ENCODE measurements around the gene SLC17A4. TPM values are rescaled to one million over a fixed set of nuclear protein-coding genes. Genes with fewer than 3 reads are reported as not detected.
"Not testable (repeated sequence)": the region's sequence is repeated elsewhere in the genome, so short reads cannot be mapped to it uniquely, and the experiment has no call there.

The SLC17A4 gene
- total RNA-seq, 1 experiment from 2014 or later: not detected

DNA sequence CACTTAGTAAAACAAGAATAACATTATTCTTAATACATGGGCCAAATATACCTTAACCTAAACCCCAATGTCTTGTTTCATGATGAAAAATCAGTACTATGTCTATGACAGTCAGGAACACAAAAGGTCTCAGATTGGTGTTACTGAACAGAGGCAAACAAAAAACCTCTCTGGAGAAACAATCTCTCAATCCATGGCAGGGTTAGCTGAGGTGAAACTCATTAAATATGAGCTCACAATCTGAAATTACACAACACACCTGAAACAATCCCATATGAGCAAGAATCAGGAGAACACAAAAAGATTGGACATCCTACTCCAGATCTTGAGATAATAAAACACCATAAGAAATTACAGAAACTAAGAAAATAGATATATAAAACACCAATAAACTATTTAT is 6.5 kb upstream of the SLC17A4 start:
- Histone ChIP-seq H2AFZ (ENCODE audit: low read length) (no peak overlapping the region), H3K4me2 (ENCODE audit: insufficient read depth, insufficient read length, low read length) (no peak overlapping the region), H2BK20ac (ENCODE audit: low read depth, low read length, poor library complexity, severe bottlenecking) (no peak overlapping the region), H4K5ac (ENCODE audit: insufficient read length, low read depth, low read length) (no peak overlapping the region), H3K14ac (ENCODE audit: insufficient read depth, low read length) (no peak overlapping the region), H3K79me1 (ENCODE audit: insufficient read depth, low read depth, low read length, poor library complexity, severe bottlenecking) (no peaks in the 10 kb centered on the region), H3K18ac (ENCODE audit: insufficient read length, low read depth, low read length) (no peak overlapping the region), H2BK15ac (ENCODE audit: low read depth, low read length) (no peak overlapping the region), H4K91ac (ENCODE audit: insufficient read length, low read depth, low read length) (no peak overlapping the region), H4K20me1 (ENCODE audit: control insufficient read depth, insufficient read depth, insufficient read length) (no peaks in the 10 kb centered on the region), H2AK5ac (ENCODE audit: insufficient read length, low read length) (no peak overlapping the region), H4K8ac (replicated peaks; ENCODE audit: insufficient read length, low read depth, low read length) (no peak overlapping the region), H3K9me3 (ENCODE audit: control insufficient read depth, low read depth, low read length) (no peaks in the 10 kb centered on the region), H3K23me2 (ENCODE audit: insufficient read length, low read depth, low read length, poor library complexity, severe bottlenecking) (no peaks in the 10 kb centered on the region), H3K4me1 (ENCODE audit: insufficient read depth, low read length) (no peaks in the 10 kb centered on the region), H3K4ac (ENCODE audit: low read depth, low read length) (no peak overlapping the region), H2BK120ac (ENCODE audit: low read depth, low read length, poor library complexity, severe bottlenecking) (no peak overlapping the region), H2BK5ac (ENCODE audit: insufficient read length, low read length) (no peak overlapping the region), H3K23ac (ENCODE audit: insufficient read length, low read depth, low read length) (no peak overlapping the region), H3K9ac (ENCODE audit: extremely low read depth, insufficient read length, low read length) (no peak overlapping the region), H3T11ph (ENCODE audit: low read length) (no peak overlapping the region), H3K27ac (ENCODE audit: insufficient read length, low read depth, low read length) (no peak overlapping the region), H2BK12ac (ENCODE audit: insufficient read length, low read depth, low read length) (no peak overlapping the region), H3K56ac (ENCODE audit: insufficient read length, low read depth, low read length) (no peak overlapping the region), H3K79me2 (ENCODE audit: insufficient read depth, low read length) (no peaks in the 10 kb centered on the region), H3K27me3 (ENCODE audit: insufficient read depth, low read length) (no peaks in the 10 kb centered on the region)
- H3K27ac Mint-ChIP-seq: no peak overlapping the region
- H3K4me1 Mint-ChIP-seq: no peaks in the 10 kb centered on the region
- no peak for DNase-seq
- H3K9me3 Mint-ChIP-seq: no peaks in the 10 kb centered on the region
- no peaks in the 10 kb centered on the region for H3K27me3 Mint-ChIP-seq (ENCODE audit: low read depth)
- no peak overlapping the region for H3K4me3 Mint-ChIP-seq
- TF ChIP-seq, protein P1, sequence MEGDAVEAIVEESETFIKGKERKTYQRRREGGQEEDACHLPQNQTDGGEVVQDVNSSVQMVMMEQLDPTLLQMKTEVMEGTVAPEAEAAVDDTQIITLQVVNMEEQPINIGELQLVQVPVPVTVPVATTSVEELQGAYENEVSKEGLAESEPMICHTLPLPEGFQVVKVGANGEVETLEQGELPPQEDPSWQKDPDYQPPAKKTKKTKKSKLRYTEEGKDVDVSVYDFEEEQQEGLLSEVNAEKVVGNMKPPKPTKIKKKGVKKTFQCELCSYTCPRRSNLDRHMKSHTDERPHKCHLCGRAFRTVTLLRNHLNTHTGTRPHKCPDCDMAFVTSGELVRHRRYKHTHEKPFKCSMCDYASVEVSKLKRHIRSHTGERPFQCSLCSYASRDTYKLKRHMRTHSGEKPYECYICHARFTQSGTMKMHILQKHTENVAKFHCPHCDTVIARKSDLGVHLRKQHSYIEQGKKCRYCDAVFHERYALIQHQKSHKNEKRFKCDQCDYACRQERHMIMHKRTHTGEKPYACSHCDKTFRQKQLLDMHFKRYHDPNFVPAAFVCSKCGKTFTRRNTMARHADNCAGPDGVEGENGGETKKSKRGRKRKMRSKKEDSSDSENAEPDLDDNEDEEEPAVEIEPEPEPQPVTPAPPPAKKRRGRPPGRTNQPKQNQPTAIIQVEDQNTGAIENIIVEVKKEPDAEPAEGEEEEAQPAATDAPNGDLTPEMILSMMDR (conservative IDR thresholded peaks at IDR 0.05): no peak
- H3K36me3 Mint-ChIP-seq (ENCODE audit: insufficient read depth in 1 of 3, low read depth in 3 of 3): no peaks in the 10 kb centered on the region

DNA sequence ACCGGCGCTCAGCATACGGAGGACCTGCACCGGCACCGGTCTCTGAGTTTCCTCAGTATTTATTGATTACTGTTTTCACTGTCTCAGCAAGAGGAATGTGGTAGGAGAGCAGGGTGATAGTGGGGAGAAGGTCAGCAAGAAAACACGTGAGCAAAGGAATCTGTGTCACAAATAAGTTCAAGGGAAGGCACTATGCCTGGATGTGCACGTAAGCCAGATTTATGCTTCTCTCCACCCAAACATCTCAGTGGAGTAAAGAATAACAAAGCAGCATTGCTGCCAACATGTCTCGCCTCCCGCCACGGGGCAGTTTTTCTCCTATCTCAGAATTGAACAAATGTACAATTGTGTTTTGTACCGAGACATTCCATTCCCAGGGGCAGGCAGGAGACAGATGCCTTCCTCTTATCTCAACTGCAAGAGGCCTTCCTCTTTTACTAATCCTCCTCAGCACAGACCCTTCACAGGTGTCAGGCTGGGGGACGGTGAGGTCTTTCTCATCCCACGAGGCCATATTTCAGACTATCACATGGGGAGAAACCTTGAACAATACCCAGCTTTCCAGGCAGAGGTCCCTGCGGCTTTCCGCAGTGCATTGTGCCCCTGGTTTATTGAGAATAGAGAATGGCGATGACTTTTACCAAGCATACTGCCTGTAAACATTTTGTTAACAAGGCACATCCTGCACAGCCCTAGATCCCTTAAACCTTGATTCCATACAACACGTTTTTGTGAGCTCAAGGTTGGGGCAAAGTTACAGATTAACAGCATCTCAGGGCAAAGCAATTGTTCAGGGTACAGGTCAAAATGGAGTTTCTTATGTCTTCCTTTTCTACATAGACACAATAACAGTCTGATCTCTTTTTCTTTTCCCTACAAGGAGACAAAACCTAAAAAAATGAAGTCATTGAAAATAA is 5.7 kb upstream of the SLC17A4 start:
- H3K9me3 Mint-ChIP-seq; DNase-seq; H3K4me2 ChIP-seq (ENCODE audit: insufficient read depth, insufficient read length, low read length); H4K8ac ChIP-seq (replicated peaks; ENCODE audit: insufficient read length, low read depth, low read length); H3K56ac ChIP-seq (ENCODE audit: insufficient read length, low read depth, low read length); H2AFZ ChIP-seq (ENCODE audit: low read length); H3K14ac ChIP-seq (ENCODE audit: insufficient read depth, low read length); H3K27ac Mint-ChIP-seq; H3K36me3 Mint-ChIP-seq (ENCODE audit: insufficient read depth in 1 of 3, low read depth in 3 of 3); H3T11ph ChIP-seq (ENCODE audit: low read length); H3K9ac ChIP-seq (ENCODE audit: extremely low read depth, insufficient read length, low read length); H2BK20ac ChIP-seq (ENCODE audit: low read depth, low read length, poor library complexity, severe bottlenecking); H3K9me3 ChIP-seq (ENCODE audit: control insufficient read depth, low read depth, low read length); H3K18ac ChIP-seq (ENCODE audit: insufficient read length, low read depth, low read length); H3K4me3 Mint-ChIP-seq; H2BK12ac ChIP-seq (ENCODE audit: insufficient read length, low read depth, low read length); H3K23me2 ChIP-seq (ENCODE audit: insufficient read length, low read depth, low read length, poor library complexity, severe bottlenecking); H3K4me1 ChIP-seq (ENCODE audit: insufficient read depth, low read length); H2BK15ac ChIP-seq (ENCODE audit: low read depth, low read length); H4K20me1 ChIP-seq (ENCODE audit: control insufficient read depth, insufficient read depth, insufficient read length); H3K79me2 ChIP-seq (ENCODE audit: insufficient read depth, low read length); H3K23ac ChIP-seq (ENCODE audit: insufficient read length, low read depth, low read length); H3K79me1 ChIP-seq (ENCODE audit: insufficient read depth, low read depth, low read length, poor library complexity, severe bottlenecking); H3K27ac ChIP-seq (ENCODE audit: insufficient read length, low read depth, low read length); H3K27me3 Mint-ChIP-seq (ENCODE audit: low read depth); H4K91ac ChIP-seq (ENCODE audit: insufficient read length, low read depth, low read length); H3K27me3 ChIP-seq (ENCODE audit: insufficient read depth, low read length); H2AK5ac ChIP-seq (ENCODE audit: insufficient read length, low read length); H2BK5ac ChIP-seq (ENCODE audit: insufficient read length, low read length); H3K4ac ChIP-seq (ENCODE audit: low read depth, low read length); H3K4me1 Mint-ChIP-seq; H2BK120ac ChIP-seq (ENCODE audit: low read depth, low read length, poor library complexity, severe bottlenecking); H4K5ac ChIP-seq (ENCODE audit: insufficient read length, low read depth, low read length): not testable (repeated sequence)
- whole genome bisulfite sequencing (ENCODE audit: extremely low coverage, insufficient read length, low lambda C conversion rate): no CpG with 5 or more reads among the region's 17 CpGs
